ENCODE data around the gene PPP2R5B. TPM values are rescaled to one million over a fixed set of nuclear protein-coding genes. Genes with fewer than 3 reads are reported as not detected.

Gene PPP2R5B
- total RNA-seq, 2 experiments from 2014 or later = 9.7 to 11.9 TPM

- intact Hi-C loops (cut with micrococcal nuclease) = no loop called here
- CTCF ChIA-PET = interaction anchor here (1.3 to 29.7 kb wide), 4 partner anchors 10 to 116 kb away, joined by 3 to 1198 read pairs (median 4); partner anchors contain the start of genes ARL2 and CDC42BPG
- Mint-ChIP-seq H3K27me3 (no peaks in the 10 kb centered on the region), H3K4me1 (ENCODE audit: low read depth) (peaks cover 25% of the 10 kb centered on the region), H3K9me3 (no peaks in the 10 kb centered on the region), H3K4me3 (no peak overlapping the region), H3K36me3 (peaks cover 17% of the 10 kb centered on the region), H3K27ac (no peak overlapping the region)
- no peak for DNase-seq
- POLR2A ChIA-PET = no interaction called here
Measured at GRCh38 chr11:64898076-64898445, 26.4 kb upstream of the PPP2R5B start.

- no peak for DNase-seq
- H3K27ac Mint-ChIP-seq = no peak overlapping the region
- peaks cover 17% of the 10 kb centered on the region for H3K36me3 Mint-ChIP-seq
- intact Hi-C loops (cut with micrococcal nuclease) = no loop called here
- H3K4me3 Mint-ChIP-seq = no peak overlapping the region
- peaks cover 25% of the 10 kb centered on the region for H3K4me1 Mint-ChIP-seq (ENCODE audit: low read depth)
- CTCF ChIA-PET = interaction anchor here (1.3 to 29.7 kb wide), 3 partner anchors 10 to 42 kb away, joined by 3 to 1198 read pairs (median 4); partner anchors contain the start of gene CDC42BPG
- POLR2A ChIA-PET = interaction anchor here (0.6 to 0.8 kb wide), 2 partner anchors 46 to 921 kb away, joined by 3 to 4 read pairs; no protein-coding TSS in a partner anchor
- no peaks in the 10 kb centered on the region for H3K27me3 Mint-ChIP-seq
- H3K9me3 Mint-ChIP-seq = no peaks in the 10 kb centered on the region
Measured at GRCh38 chr11:64898541-64898940, 25.9 kb upstream of the PPP2R5B start.

- Mint-ChIP-seq H3K4me1 (ENCODE audit: low read depth) (peaks cover 23% of the 10 kb centered on the region), H3K27me3 (no peaks in the 10 kb centered on the region), H3K4me3 (no peak overlapping the region), H3K9me3 (no peaks in the 10 kb centered on the region), H3K36me3 (peaks cover 16% of the 10 kb centered on the region), H3K27ac (peak overlapping the region; percentile 82)
- intact Hi-C loops (cut with micrococcal nuclease) = loop anchor here (2.0 kb wide), 1 partner anchor 17 kb away; the partner anchor contains the start of gene ATG2A
- DNase-seq = peak; percentile 85
- CTCF ChIA-PET = interaction anchor here (0.9 to 29.7 kb wide), 4 partner anchors 13 to 182 kb away, joined by 3 to 1198 read pairs (median 4); partner anchors contain the start of genes ARL2 and CDC42BPG
- POLR2A ChIA-PET = no interaction called here
Measured at GRCh38 chr11:64900263-64900678, 24.2 kb upstream of the PPP2R5B start.

- H3K36me3 Mint-ChIP-seq = peaks cover 16% of the 10 kb centered on the region
- peaks cover 23% of the 10 kb centered on the region for H3K4me1 Mint-ChIP-seq (ENCODE audit: low read depth)
- no peaks in the 10 kb centered on the region for H3K9me3 Mint-ChIP-seq
- no peak for DNase-seq
- intact Hi-C loops (cut with micrococcal nuclease) = loop anchor here (2.0 kb wide), 1 partner anchor 16 kb away; the partner anchor contains the start of gene ATG2A
- ChIA-PET CTCF (interaction anchor here (1.2 to 29.7 kb wide), 3 partner anchors 12 to 113 kb away, joined by 3 to 1198 read pairs (median 4); partner anchors contain the start of genes ARL2 and CDC42BPG), POLR2A (no interaction called here)
- no peaks in the 10 kb centered on the region for H3K27me3 Mint-ChIP-seq
- H3K27ac Mint-ChIP-seq = no peak overlapping the region
- H3K4me3 Mint-ChIP-seq = no peak overlapping the region
Measured at GRCh38 chr11:64900774-64901173, 23.7 kb upstream of the PPP2R5B start.

- H3K4me1 Mint-ChIP-seq (ENCODE audit: low read depth) = peaks cover 23% of the 10 kb centered on the region
- intact Hi-C loops (cut with micrococcal nuclease) = no loop called here
- H3K27ac Mint-ChIP-seq = no peak overlapping the region
- ChIA-PET POLR2A (no interaction called here), CTCF (no interaction called here)
- no peak overlapping the region for H3K4me3 Mint-ChIP-seq
- peaks cover 18% of the 10 kb centered on the region for H3K36me3 Mint-ChIP-seq
- no peaks in the 10 kb centered on the region for H3K27me3 Mint-ChIP-seq
- no peak for DNase-seq
- no peaks in the 10 kb centered on the region for H3K9me3 Mint-ChIP-seq
Measured at GRCh38 chr11:64902102-64902900, 22.2 kb upstream of the PPP2R5B start.

- CTCF ChIA-PET = no interaction called here
- H3K27ac Mint-ChIP-seq = no peak overlapping the region
Measured at GRCh38 chr11:64903291-64903833, 21.1 kb upstream of the PPP2R5B start.

GRCh38 chr11:64905516-64906313, 18.8 kb upstream of the PPP2R5B start:
- peaks cover 17% of the 10 kb centered on the region for H3K36me3 Mint-ChIP-seq
- no peak overlapping the region for H3K4me3 Mint-ChIP-seq
- no peak for DNase-seq
- H3K9me3 Mint-ChIP-seq = no peaks in the 10 kb centered on the region
- H3K4me1 Mint-ChIP-seq (ENCODE audit: low read depth) = peaks cover 12% of the 10 kb centered on the region
- intact Hi-C loops (cut with micrococcal nuclease) = no loop called here
- no peak overlapping the region for H3K27ac Mint-ChIP-seq
- no peaks in the 10 kb centered on the region for H3K27me3 Mint-ChIP-seq
- ChIA-PET POLR2A (no interaction called here), CTCF (no interaction called here)

More at GRCh38 chr11:64903291-64903833, 21.1 kb upstream of the PPP2R5B start:
- Mint-ChIP-seq H3K9me3 (no peaks in the 10 kb centered on the region), H3K4me1 (ENCODE audit: low read depth) (peaks cover 23% of the 10 kb centered on the region), H3K27me3 (no peaks in the 10 kb centered on the region), H3K4me3 (no peak overlapping the region), H3K36me3 (peaks cover 20% of the 10 kb centered on the region)
- POLR2A ChIA-PET = no interaction called here
- no peak for DNase-seq
- intact Hi-C loops (cut with micrococcal nuclease) = no loop called here

GRCh38 chr11:64906314-64906635, 18.2 kb upstream of the PPP2R5B start:
- Mint-ChIP-seq H3K36me3 (peaks cover 20% of the 10 kb centered on the region), H3K27ac (no peak overlapping the region), H3K4me3 (no peak overlapping the region), H3K4me1 (ENCODE audit: low read depth) (peaks cover 6% of the 10 kb centered on the region), H3K27me3 (no peaks in the 10 kb centered on the region), H3K9me3 (no peaks in the 10 kb centered on the region)
- POLR2A ChIA-PET = no interaction called here
- DNase-seq = no peak
- intact Hi-C loops (cut with micrococcal nuclease) = no loop called here
- CTCF ChIA-PET = interaction anchor here (1.0 kb wide), 1 partner anchor 13 kb away, joined by 3 read pairs; no protein-coding TSS in a partner anchor

GRCh38 chr11:64908766-64909165, 15.7 kb upstream of the PPP2R5B start:
- ChIA-PET CTCF (no interaction called here), POLR2A (no interaction called here)
- no peak for DNase-seq
- Mint-ChIP-seq H3K27ac (no peak overlapping the region), H3K4me1 (ENCODE audit: low read depth) (no peaks in the 10 kb centered on the region), H3K4me3 (no peak overlapping the region), H3K36me3 (peaks cover 15% of the 10 kb centered on the region), H3K27me3 (no peaks in the 10 kb centered on the region), H3K9me3 (no peaks in the 10 kb centered on the region)
- intact Hi-C loops (cut with micrococcal nuclease) = no loop called here

GRCh38 chr11:64909653-64910343, 14.7 kb upstream of the PPP2R5B start:
- no peaks in the 10 kb centered on the region for H3K27me3 Mint-ChIP-seq
- H3K4me1 Mint-ChIP-seq (ENCODE audit: low read depth) = peaks cover 2% of the 10 kb centered on the region
- CTCF ChIA-PET = no interaction called here
- DNase-seq = no peak
- H3K4me3 Mint-ChIP-seq = no peak overlapping the region
- POLR2A ChIA-PET = no interaction called here
- H3K36me3 Mint-ChIP-seq = peaks cover 14% of the 10 kb centered on the region
- no peak overlapping the region for H3K27ac Mint-ChIP-seq
- no peaks in the 10 kb centered on the region for H3K9me3 Mint-ChIP-seq
- intact Hi-C loops (cut with micrococcal nuclease) = no loop called here

- ChIA-PET POLR2A (no interaction called here), CTCF (interaction anchor here (1.4 kb wide), 1 partner anchor 23 kb away, joined by 5 read pairs; no protein-coding TSS in a partner anchor)
- Mint-ChIP-seq H3K4me3 (no peak overlapping the region), H3K27me3 (no peaks in the 10 kb centered on the region), H3K27ac (no peak overlapping the region), H3K9me3 (no peaks in the 10 kb centered on the region), H3K36me3 (peaks cover 14% of the 10 kb centered on the region), H3K4me1 (ENCODE audit: low read depth) (peaks cover 6% of the 10 kb centered on the region)
- DNase-seq = no peak
- intact Hi-C loops (cut with micrococcal nuclease) = no loop called here
Measured at GRCh38 chr11:64910451-64911093, 13.9 kb upstream of the PPP2R5B start.

Measured in activated CD4-positive, alpha-beta memory T cell treated with anti-CD3 and anti-CD28 coated beads for 36 hours (primary cell).